ENCODE measurements around the gene TCHHL1. TPM values are rescaled to one million over a fixed set of nuclear protein-coding genes. Genes with fewer than 3 reads are reported as not detected.

The TCHHL1 gene
- total RNA-seq: not detected

DNA sequence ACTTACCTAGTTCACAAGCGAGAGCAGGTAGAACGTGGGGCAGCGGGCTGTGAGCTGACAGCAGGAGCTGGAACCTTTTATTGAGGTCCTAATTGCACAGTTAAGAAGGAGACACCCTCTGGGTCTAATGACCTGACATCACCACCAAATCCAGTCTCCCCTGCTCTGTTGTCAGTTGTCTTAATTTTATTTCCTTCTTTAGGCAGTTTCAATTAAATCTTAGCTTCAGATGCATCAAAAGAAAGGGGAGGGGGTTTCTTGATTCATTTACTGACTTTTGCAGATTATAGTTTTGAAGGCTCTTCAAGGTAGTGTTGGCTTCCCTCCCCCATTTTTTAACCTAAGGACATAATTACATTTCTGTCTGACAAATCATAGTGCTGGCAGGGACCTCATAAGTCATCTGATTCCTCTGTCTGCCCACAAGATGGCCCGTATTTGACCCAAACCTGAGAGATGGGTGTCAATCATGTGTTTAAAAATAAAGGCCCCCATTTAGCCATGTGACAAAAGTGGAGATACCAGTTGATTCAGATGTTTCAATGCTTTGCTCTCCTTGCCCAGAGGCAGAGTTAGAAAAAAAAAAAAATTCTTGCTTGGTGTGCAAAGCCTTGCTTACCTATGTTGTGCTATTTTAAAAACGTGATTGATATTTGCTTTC is at the start of gene TCHHL1:
TSS of gene TCHHL1 (minus strand) at position 51 of the 661 bp plus-strand sequence. CDS start 921 bp downstream, outside the sequence.
- peaks cover 0 to 3% of the 10 kb centered on the region in 2 donors for H3K36me3 Mint-ChIP-seq (ENCODE audit: insufficient read depth in 2 of 2)
- H3K4me3 Mint-ChIP-seq: no peak within 1 kb of the TSS
- no peak within 1 kb of the TSS for H3K27ac Mint-ChIP-seq
- no peaks in the 10 kb centered on the region for H3K4me1 Mint-ChIP-seq (ENCODE audit: low read depth)
- ATAC-seq (replicated peaks in 1 of 2) (no peak), DNase-seq (no peak)
- H3K27me3 Mint-ChIP-seq (ENCODE audit: low read depth): peaks cover 36% of the 10 kb centered on the region
- H3K9me3 Mint-ChIP-seq: peaks cover 2 to 3% of the 10 kb centered on the region in 2 donors

DNA sequence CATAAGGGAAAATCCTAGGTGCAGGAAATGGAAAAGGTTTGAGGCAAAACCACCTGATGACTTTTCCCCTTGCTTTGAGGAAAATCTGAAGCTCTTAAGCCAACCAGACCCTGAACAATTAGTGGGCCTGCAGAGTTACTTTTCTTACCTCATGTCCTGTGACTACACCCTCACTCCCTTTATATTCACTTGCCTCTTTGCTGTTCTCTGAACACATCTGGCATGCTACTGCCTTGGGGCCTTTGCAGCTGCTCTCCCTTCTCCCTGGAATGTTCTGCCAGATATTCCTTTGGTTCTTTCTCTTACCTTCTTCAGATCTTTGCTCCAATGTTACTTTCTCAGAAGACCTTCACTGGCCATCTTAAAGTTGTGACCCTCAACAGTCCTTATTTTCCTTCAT is 48.4 kb upstream of the TCHHL1 start:
- peaks cover 1 to 2% of the 10 kb centered on the region in 2 donors for H3K9me3 Mint-ChIP-seq
- ATAC-seq (replicated peaks in 1 of 2) (no peak), DNase-seq (no peak)
- no peak overlapping the region for H3K27ac Mint-ChIP-seq
- peaks cover 0 to 4% of the 10 kb centered on the region in 2 donors for H3K36me3 Mint-ChIP-seq (ENCODE audit: insufficient read depth in 2 of 2)
- no peak overlapping the region for H3K4me3 Mint-ChIP-seq
- H3K27me3 Mint-ChIP-seq (ENCODE audit: low read depth): peaks cover 59% of the 10 kb centered on the region
- H3K4me1 Mint-ChIP-seq (ENCODE audit: low read depth): no peaks in the 10 kb centered on the region

DNA sequence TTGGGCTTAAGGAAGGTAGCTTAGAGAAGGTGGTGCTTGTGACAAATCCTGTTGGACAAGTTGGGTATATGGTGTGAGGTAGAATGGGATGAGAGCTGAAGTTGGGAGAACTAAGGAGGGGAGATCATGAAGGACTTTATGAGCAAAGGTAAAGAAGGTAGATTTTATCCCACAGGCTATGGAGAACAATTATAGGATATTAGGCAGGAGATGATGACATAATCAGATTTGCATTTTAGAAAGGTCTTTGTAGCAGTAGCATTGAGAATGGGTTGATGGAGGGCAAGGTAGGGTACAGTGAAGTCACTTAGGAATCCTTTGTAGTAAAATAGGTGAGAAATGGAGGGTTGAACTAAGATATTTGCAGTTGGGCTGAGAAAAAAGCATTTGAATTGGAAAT is 41.3 kb upstream of the TCHHL1 start:
- Mint-ChIP-seq H3K36me3 (ENCODE audit: insufficient read depth in 2 of 2) (peaks cover 0 to 6% of the 10 kb centered on the region in 2 donors), H3K27me3 (ENCODE audit: low read depth) (peaks cover 71% of the 10 kb centered on the region), H3K4me3 (no peak overlapping the region), H3K27ac (no peak overlapping the region), H3K9me3 (peaks cover 1 to 2% of the 10 kb centered on the region in 2 donors), H3K4me1 (ENCODE audit: low read depth) (no peaks in the 10 kb centered on the region)
- DNase-seq: no peak
- no peak for ATAC-seq (replicated peaks in 1 of 2)

DNA sequence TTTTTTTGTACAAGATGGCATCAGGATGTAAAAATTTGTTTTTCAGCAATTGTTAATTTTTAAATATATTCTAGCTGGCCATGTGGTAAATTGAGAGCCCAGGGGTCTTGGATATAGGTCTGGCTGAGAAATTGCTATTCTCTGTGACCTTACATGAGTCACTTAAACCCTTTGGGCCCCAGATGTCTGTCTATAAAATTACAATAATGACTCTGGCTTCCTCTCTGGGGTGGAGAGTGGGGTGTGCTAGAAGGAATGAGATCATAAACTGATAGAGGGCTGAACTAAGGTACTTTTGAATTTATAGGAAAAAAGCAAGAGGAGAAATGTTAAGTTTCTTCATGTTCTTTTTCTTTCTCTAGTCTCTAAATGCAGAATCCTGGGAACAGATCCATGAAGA is 38.8 kb upstream of the TCHHL1 start:
- Mint-ChIP-seq H3K9me3 (no peaks in the 10 kb centered on the region), H3K27me3 (ENCODE audit: low read depth) (peaks cover 66% of the 10 kb centered on the region), H3K27ac (no peak overlapping the region), H3K36me3 (ENCODE audit: insufficient read depth in 2 of 2) (peaks cover 0 to 1% of the 10 kb centered on the region in 2 donors), H3K4me3 (no peak overlapping the region), H3K4me1 (ENCODE audit: low read depth) (no peaks in the 10 kb centered on the region)
- DNase-seq: no peak
- ATAC-seq (replicated peaks in 1 of 2): peak in 1 of 2 donors; percentile 42

DNA sequence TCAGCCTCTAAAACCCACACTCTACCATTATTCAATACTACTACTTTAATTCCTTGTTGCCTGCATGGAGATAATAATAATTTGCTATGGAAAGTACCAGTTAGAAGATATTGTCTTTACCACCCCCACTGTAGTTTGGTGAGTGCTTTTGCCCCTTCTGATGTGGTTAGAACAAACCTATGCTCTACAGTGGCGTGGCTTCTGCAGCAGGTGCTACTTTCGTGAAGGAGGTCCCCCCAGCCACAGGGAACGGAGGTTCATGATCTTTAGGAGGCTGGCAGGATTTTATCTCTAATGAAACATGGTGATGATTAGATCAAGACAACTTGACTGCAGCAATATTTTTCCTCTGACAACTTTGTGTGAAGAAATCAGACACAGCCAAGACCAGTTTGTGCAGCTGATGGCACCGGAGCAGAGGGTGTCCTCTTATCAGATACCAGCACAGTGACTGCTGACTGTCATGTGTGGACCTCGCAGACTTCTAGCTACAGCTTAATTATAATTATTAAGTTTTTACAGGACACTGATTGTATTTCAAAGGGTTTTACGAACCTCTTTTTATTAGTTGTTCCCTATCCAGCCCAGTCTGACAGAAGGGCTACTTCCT is 37.1 kb upstream of the TCHHL1 start:
- Mint-ChIP-seq H3K36me3 (ENCODE audit: insufficient read depth in 2 of 2) (peaks cover 0 to 1% of the 10 kb centered on the region in 2 donors), H3K27me3 (ENCODE audit: low read depth) (peaks cover 72% of the 10 kb centered on the region), H3K9me3 (no peaks in the 10 kb centered on the region), H3K4me1 (ENCODE audit: low read depth) (no peaks in the 10 kb centered on the region), H3K27ac (no peak overlapping the region), H3K4me3 (no peak overlapping the region)
- ATAC-seq (replicated peaks in 1 of 2) (no peak), DNase-seq (no peak)

DNA sequence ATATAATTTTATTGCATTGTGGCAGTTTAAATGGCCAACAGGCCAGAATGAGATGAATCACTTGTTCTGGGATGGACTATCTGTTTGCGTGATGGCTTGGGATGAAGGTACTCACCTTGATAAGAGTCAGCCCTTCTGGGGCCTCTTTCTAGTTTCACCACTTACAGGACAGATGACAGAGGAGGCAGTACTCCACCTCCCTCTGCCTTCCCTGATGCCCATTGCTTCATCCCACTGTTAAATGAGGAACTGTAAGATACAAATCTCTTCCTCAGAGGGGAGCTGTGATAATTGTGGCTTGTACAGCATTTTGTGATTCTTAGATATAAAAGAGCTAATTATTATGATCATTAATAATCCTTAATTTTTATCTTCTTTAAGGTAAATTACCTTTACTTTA is 30.1 kb upstream of the TCHHL1 start:
- Mint-ChIP-seq H3K27ac (no peak overlapping the region), H3K27me3 (ENCODE audit: low read depth) (peaks cover 52% of the 10 kb centered on the region), H3K9me3 (no peaks in the 10 kb centered on the region), H3K4me1 (ENCODE audit: low read depth) (no peaks in the 10 kb centered on the region), H3K36me3 (ENCODE audit: insufficient read depth in 2 of 2) (no peaks in the 10 kb centered on the region), H3K4me3 (no peak overlapping the region)
- DNase-seq (no peak), ATAC-seq (replicated peaks in 1 of 2) (no peak)

DNA sequence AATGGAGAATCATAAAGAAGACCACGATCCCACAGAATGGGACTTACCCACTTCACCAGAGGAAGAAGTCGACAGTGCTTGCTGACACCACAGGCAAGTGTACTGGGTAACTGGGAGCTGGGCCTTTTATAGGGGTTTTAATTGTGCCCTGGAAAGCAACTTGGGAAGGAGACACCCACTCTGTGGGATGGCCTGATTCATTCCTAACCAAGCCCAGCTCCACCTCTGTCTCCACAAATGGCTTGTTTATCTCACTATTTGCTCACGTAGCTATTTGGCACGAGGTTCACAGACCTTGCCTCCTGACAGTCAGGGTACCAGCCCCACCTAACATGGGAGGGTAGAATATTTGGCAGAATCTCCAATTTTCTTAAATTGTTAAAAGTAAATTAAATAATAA is 26.5 kb upstream of the TCHHL1 start, which contains the start of gene TCHH:
TSS of gene TCHH (minus strand) at position 101 of the 400 bp plus-strand sequence. CDS start 1,364 bp downstream, outside the sequence.
- no peak for DNase-seq
- H3K27me3 Mint-ChIP-seq (ENCODE audit: low read depth): peaks cover 30% of the 10 kb centered on the region
- no peaks in the 10 kb centered on the region for H3K36me3 Mint-ChIP-seq (ENCODE audit: insufficient read depth in 2 of 2)
- H3K27ac Mint-ChIP-seq: no peak within 1 kb of the TSS
- no peak for ATAC-seq (replicated peaks in 1 of 2)
- H3K9me3 Mint-ChIP-seq: no peaks in the 10 kb centered on the region
- no peak within 1 kb of the TSS for H3K4me3 Mint-ChIP-seq
- no peaks in the 10 kb centered on the region for H3K4me1 Mint-ChIP-seq (ENCODE audit: low read depth)

DNA sequence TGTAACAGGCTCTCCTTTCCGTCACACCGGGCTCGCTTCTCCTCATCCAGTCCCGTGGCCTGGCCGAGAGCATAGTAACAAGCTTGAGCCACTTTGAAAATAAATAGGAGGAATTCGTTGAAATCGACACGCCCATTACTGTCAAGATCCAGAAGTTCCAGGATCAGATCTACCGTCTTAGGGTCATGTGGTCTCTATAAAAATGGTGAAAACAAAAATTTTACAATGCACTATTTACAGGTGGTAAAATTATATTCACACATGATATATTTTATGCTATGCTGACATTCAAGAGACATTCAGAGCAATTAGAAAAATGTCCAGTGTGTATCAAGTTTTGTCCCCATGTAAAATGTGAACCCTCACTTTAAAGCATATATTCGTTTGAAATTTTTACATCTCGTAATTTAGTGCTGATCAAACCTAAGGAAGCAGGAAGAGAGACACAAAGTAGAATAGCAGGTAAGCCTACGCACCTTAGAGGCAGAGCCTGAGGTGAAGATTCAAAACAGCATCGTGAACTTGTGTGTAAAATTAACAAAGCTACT is 24.1 kb upstream of the TCHHL1 start:
- Mint-ChIP-seq H3K27me3 (ENCODE audit: low read depth) (peaks cover 19% of the 10 kb centered on the region), H3K36me3 (ENCODE audit: insufficient read depth in 2 of 2) (peaks cover 3 to 5% of the 10 kb centered on the region in 2 donors), H3K4me3 (no peak overlapping the region), H3K4me1 (ENCODE audit: low read depth) (no peaks in the 10 kb centered on the region), H3K27ac (no peak overlapping the region), H3K9me3 (no peaks in the 10 kb centered on the region)
- DNase-seq (no peak), ATAC-seq (replicated peaks in 1 of 2) (no peak)

DNA sequence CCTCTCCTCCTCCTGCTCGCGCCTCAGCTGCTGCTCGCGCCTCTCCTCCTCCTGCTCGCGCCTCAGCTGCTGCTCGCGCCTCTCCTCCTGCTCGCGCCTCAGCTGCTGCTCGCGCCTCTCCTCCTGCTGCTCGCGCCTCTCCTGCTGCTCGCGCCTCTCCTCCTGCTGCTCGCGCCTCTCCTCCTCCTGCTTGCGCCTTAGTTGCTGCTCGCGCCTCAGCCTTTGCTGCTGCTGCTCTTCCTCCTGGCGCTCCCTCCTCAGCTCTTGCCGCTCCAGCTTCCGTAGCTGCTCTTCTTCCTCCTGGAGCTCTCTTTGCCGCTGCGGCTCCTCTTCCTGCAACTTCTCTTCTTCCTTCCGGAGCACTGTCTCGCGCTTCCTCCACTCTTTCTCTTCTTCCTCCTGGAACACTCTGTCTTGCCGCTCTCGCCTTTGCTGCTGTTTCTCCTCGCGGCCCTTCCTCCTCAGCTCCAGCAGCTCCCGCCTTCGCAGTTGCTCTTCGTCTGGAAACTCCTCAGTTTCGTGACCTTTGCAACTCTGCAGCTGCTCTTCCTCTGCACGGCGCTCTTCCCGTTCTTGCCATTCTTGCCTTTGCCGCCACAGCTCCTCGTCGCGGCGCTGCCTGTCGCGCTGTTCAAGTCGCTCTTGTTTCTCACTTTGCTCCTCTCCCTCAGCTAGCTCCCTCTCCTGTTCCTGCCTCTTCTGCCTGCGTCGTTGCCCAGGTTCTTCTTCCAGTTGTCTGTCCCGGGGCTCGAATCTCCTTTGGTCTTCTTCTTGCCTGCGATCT is 23.4 kb upstream of the TCHHL1 start:
- Mint-ChIP-seq H3K27ac (no peak overlapping the region), H3K4me1 (ENCODE audit: low read depth) (no peaks in the 10 kb centered on the region), H3K4me3 (no peak overlapping the region), H3K27me3 (ENCODE audit: low read depth) (peaks cover 16% of the 10 kb centered on the region), H3K9me3 (no peaks in the 10 kb centered on the region), H3K36me3 (ENCODE audit: insufficient read depth in 2 of 2) (peaks cover 3 to 5% of the 10 kb centered on the region in 2 donors)
- ATAC-seq (replicated peaks in 1 of 2) (no peak), DNase-seq (no peak)

DNA sequence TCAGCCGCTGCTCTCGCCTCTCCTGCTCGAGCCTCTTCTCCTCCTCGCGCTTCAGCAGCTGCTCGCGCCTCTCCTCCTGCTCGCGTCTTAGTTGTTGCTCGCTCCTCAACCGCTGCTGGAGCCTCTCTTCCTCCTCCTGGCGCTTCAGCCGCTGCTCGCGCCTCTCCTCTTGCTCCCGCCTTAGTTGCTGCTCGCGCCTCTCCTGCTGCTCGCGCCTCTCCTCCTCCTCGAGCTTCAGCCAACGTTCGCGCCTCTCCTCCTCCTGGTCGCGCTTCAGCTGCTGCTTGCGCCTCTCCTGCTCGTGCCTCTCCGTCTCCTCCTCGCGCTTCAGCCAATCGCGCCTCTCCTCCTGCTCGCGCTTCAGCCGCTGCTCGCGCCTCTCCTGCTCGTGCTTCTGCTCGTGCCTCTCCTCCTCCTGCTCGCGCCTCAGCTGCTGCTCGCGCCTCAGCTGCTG is 22.7 kb upstream of the TCHHL1 start:
- Mint-ChIP-seq H3K4me1 (ENCODE audit: low read depth) (no peaks in the 10 kb centered on the region), H3K27me3 (ENCODE audit: low read depth) (peaks cover 8% of the 10 kb centered on the region), H3K27ac (no peak overlapping the region), H3K4me3 (no peak overlapping the region), H3K36me3 (ENCODE audit: insufficient read depth in 2 of 2) (peaks cover 3 to 5% of the 10 kb centered on the region in 2 donors), H3K9me3 (no peaks in the 10 kb centered on the region)
- DNase-seq (peak; percentile 32 to 48), ATAC-seq (replicated peaks in 1 of 2) (peak; percentile 56 to 63)

DNA sequence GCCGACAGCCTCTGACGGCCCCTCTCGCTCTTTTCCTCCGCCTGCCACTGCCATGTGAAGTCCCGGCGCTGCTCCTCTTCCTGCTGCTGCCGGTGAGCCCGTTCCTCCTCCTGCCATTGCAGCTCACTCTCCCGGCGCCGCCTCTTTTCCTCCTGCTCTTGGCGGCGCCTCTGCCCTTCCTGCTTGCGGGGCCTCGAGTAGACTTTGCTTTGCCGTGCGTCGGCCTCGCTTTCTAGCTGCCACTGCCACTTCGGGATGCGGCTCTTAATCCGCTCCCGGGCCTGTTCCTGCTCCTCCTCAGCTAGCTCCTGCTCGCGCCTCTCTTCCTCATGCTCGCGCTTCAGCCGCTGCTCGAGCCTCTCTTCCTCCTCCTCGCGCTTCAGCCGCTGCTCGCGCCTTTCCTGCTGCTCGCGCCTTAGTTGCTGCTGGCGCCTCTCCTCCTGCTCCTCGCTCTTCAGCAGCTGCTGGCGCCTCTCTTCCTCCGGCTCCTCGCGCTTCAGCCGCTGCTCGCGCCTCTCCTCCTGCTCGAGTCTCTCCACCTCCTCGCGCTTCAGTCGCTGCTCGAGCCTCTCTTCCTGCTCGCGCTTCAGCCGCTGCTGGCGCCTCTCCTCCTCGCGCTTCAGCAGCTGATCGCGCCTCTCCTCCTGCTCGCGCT is 22.1 kb upstream of the TCHHL1 start:
- no peaks in the 10 kb centered on the region for H3K9me3 Mint-ChIP-seq
- peak; percentile 35 to 41 for DNase-seq
- peaks cover 3 to 5% of the 10 kb centered on the region in 2 donors for H3K36me3 Mint-ChIP-seq (ENCODE audit: insufficient read depth in 2 of 2)
- ATAC-seq (replicated peaks in 1 of 2): peak; percentile 63 to 66
- no peak overlapping the region for H3K4me3 Mint-ChIP-seq
- no peaks in the 10 kb centered on the region for H3K4me1 Mint-ChIP-seq (ENCODE audit: low read depth)
- H3K27me3 Mint-ChIP-seq (ENCODE audit: low read depth): peaks cover 3% of the 10 kb centered on the region
- no peak overlapping the region for H3K27ac Mint-ChIP-seq

DNA sequence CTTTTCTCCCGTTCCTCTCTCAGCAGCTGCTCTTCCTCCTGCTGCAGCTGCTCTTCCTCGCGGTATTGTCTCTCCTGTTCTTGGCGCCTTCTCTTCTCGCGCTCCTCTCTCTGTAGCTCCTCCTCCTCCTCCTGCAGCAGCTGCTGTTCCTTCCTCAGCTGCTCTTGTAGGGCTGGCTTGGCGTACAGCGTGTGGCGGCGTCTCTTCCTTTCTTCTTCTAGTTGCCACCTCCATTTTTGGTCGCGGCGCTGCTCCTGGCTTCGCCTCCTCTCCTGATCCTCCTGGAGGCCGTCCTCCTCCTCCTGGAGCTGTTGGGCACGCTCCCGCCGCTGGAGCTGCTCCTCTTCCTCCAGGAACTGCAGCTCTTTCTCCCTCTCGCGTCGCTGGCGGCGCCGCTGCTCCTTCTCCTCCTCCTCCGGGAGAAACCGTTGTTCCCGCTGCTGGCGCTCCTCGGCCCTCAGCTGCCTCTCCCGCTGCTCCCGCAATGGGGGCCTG is 21.5 kb upstream of the TCHHL1 start:
- H3K4me1 Mint-ChIP-seq (ENCODE audit: low read depth): no peaks in the 10 kb centered on the region
- H3K4me3 Mint-ChIP-seq: no peak overlapping the region
- peak; percentile 29 to 49 for DNase-seq
- ATAC-seq (replicated peaks in 1 of 2): peak; percentile 68 to 70
- no peaks in the 10 kb centered on the region for H3K9me3 Mint-ChIP-seq
- H3K36me3 Mint-ChIP-seq (ENCODE audit: insufficient read depth in 2 of 2): peaks cover 3 to 5% of the 10 kb centered on the region in 2 donors
- peaks cover 1% of the 10 kb centered on the region for H3K27me3 Mint-ChIP-seq (ENCODE audit: low read depth)
- H3K27ac Mint-ChIP-seq: no peak overlapping the region

Measured in activated T-cell treated with anti-CD3 and anti-CD28 coated beads, Interleukin-2, amount 50 U/mL, for 72 hours (primary cell).